Measurements from ENCODE around the gene OLFM2. TPM values are rescaled to one million over a fixed set of nuclear protein-coding genes. Genes with fewer than 3 reads are reported as not detected.
A peak's percentile ranks its signal among the peaks of the same experiment; 100 is the strongest.

Gene OLFM2
- total RNA-seq, 1 donor from 2014 or later: 0.75 TPM

DNA sequence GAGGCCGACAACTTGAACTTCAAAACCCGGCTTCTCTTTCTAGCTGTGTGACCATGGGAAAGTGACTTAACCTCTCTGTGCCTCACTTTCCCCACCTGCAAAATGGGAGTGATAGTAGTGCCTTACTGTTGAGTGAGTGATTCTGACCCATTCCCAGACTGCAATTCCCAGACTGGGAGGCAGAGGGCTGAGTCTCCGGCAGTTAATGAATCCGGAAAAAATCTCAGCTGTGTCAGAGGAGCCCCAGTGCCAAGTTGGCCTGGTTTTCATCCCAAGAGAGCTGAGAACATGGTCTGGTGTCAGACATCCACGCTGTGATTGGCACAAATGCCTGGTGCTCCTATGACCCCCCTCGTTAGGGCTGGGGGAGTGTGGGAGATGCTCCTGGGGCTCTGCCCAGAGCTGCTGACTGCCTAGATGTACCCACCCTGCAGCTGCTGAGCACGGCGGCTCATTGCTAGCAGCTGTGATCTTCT, 51.2 kb downstream of the OLFM2 start:
- TF ChIP-seq, protein P1, sequence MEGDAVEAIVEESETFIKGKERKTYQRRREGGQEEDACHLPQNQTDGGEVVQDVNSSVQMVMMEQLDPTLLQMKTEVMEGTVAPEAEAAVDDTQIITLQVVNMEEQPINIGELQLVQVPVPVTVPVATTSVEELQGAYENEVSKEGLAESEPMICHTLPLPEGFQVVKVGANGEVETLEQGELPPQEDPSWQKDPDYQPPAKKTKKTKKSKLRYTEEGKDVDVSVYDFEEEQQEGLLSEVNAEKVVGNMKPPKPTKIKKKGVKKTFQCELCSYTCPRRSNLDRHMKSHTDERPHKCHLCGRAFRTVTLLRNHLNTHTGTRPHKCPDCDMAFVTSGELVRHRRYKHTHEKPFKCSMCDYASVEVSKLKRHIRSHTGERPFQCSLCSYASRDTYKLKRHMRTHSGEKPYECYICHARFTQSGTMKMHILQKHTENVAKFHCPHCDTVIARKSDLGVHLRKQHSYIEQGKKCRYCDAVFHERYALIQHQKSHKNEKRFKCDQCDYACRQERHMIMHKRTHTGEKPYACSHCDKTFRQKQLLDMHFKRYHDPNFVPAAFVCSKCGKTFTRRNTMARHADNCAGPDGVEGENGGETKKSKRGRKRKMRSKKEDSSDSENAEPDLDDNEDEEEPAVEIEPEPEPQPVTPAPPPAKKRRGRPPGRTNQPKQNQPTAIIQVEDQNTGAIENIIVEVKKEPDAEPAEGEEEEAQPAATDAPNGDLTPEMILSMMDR (conservative IDR thresholded peaks at IDR 0.05; ENCODE audit: low read depth, low read length): peak; percentile 28
- no peak for DNase-seq (ENCODE audit: low read depth)
- no peak overlapping the region for H3K4me3 ChIP-seq (ENCODE audit: low read depth, low read length)

DNA sequence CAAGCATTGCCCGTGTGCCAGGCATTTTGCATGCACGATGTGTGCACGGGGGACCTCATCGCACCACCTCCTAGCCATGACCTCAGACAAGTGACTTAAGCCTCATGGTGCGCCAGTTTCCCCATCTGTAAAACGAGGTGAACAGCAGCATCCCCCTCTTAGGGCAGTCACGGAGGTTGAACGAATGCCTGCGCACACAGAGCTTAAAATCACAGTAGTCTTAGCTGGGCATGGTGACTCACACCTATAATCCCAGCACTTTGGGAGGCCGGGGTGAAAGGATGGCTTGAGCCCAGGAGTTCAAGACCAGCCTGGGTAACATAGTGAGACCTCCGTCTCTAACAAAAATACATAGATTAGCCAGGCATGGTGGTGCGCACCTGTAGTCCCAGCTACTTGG, 52.6 kb downstream of the OLFM2 start:
- DNase-seq (ENCODE audit: low read depth): no peak
- TF ChIP-seq, protein P1 (conservative IDR thresholded peaks at IDR 0.05; ENCODE audit: low read depth, low read length): no peak
- H3K4me3 ChIP-seq (ENCODE audit: low read depth, low read length): no peak overlapping the region

DNA sequence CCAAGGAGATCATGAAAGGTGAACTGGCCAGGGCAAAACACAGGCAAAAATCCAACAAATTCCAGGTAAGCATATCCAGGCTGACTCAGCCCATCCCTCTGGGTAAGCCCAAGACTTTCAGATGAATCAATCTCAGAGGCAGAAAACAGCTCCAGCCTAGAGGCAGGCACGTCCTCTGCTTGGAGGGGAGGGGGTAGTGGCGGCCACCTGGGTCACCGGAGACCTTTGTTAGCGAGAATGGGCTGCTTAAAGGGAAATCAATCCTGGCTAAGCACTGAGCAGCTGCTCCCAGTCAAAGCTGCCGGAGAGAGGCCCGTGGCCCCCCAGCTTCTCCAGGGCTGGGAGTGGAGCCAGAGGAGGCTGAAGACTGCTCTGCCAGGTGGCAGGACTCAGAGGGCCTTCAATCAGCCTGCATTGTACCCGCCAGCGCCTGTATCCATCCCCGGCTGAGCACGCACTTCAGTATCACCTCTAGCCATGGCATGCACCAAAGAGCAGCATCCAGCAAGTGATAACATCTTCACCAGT, 53.0 kb downstream of the OLFM2 start:
- TF ChIP-seq, protein P1 (conservative IDR thresholded peaks at IDR 0.05; ENCODE audit: low read depth, low read length): no peak
- no peak overlapping the region for H3K4me3 ChIP-seq (ENCODE audit: low read depth, low read length)
- DNase-seq (ENCODE audit: low read depth): no peak

DNA sequence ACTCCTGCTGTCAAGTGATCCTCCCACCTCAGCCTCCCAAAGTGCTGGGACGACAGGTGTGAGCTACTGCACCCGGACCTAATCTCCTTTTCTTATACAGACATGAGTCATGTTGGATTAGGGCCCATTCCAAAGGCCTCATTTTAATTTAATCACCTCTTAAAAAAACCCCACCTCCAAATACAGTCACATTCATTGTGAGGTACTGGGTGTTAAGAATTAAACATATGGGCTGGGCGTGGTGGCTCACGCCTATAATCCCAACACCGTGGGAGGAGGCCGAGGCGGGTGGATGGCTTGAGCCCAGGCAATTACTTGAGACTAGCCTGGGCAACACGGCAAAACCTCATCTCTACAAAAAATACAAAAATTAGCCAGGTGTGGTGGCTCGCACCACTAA, 54.6 kb downstream of the OLFM2 start:
- TF ChIP-seq, protein P1 (conservative IDR thresholded peaks at IDR 0.05; ENCODE audit: low read depth, low read length): no peak
- no peak overlapping the region for H3K4me3 ChIP-seq (ENCODE audit: low read depth, low read length)
- no peak for DNase-seq (ENCODE audit: low read depth)

DNA sequence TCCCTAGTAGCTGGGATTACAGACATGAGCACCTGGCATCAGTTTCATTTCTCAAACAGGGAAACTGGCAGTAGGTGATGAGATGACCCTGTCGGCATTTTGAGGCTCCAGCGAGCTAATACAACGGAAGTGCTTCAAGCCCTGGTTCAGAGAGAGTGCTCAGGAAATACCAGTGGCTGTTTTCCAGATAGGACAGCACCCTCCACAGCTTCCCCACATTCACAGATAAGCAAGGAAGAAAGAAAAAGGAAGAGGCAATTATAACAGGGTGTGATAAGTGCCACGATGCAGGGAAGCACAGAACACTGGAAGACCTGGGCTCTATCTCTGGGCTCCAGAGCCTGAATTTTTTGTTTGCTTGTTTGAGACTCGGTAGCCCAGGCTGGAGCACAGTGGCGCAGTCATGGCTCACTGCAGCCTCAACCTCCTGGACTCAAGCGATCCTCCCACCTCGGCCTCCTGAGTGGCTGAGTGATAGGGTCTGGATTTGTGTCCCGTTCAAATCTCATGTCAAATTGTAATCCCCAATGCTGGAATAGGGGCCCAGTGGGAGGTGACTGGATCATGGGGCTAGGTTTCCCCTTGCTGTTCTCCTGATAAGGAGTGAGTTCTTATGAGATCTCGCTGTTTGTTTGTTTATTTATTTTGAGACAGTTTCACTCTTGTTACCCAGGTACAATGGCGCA, 57.7 kb downstream of the OLFM2 start:
- no peak overlapping the region for H3K4me3 ChIP-seq (ENCODE audit: low read depth, low read length)
- DNase-seq (ENCODE audit: low read depth): no peak
- TF ChIP-seq, protein P1 (conservative IDR thresholded peaks at IDR 0.05; ENCODE audit: low read depth, low read length): no peak

DNA sequence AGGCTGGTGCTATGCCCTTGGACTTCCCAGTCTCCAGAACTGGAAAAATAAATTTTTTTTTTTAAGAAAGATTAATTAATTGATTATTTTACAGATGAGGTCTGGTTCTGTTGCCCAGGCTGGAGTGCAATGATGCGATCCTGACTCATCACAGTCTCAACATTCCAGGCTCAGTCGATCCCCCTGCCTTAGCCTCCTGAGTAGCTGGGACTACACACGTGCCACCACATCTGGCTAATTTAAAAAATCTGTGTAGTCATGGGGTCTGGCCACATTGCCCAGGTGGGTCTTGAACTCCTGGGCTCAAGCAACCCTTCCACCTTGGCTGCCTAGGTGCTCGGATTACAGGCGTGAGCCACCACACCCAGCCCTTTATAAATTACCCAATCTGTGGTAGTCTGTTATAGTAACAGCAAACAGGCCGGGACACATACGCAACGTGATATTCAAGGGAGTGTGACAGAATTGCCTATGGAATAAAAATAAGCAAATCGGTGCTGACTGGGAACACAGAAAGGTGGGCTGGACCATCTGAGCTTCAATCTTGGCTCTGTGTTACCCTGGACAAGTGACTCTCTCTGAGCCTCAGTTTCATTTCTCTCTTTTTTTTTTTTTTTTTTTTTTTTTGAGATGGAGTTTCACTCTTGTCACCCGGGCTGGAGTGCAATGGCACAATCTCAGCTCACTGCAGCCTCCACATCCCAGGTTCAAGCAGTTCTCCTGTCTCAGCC, 58.4 kb downstream of the OLFM2 start:
- H3K4me3 ChIP-seq (ENCODE audit: low read depth, low read length): no peak overlapping the region
- DNase-seq (ENCODE audit: low read depth): no peak
- TF ChIP-seq, protein P1 (conservative IDR thresholded peaks at IDR 0.05; ENCODE audit: low read depth, low read length): no peak
